HepG2 (cell line): ENCODE data around the gene IQCH. TPM values are rescaled to one million over a fixed set of nuclear protein-coding genes. Genes with fewer than 3 reads are reported as not detected.

ENCODE experiments used
- ATAC-seq: fragments of 200-7000 bp; cut with Tn5 transposase; 3 replicates; pipeline ENCODE4 v1.9.1; 2020; ENCODE audit warnings: mild to moderate bottlenecking, moderate library complexity
- BruUV-seq: library from RNA; stranded (reverse); fragments of 400-500 nt; replicated peaks from 2 replicates; lab custom pipeline; 2021; lab: Mats Ljungman, UMichigan
- CTCF ChIA-PET: fragments of 300-600 bp; formaldehyde crosslinking; extraction: SDS; loops from one replicate; lab custom pipeline; 2021; ENCODE audit warnings: low total read pairs, inconsistent platforms, low intra/inter-chr PET ratio; lab: Yijun Ruan, JAX
- POLR2A ChIA-PET: fragments of 350-600 bp; sonication (Branson Sonifier 250); formaldehyde crosslinking; loops from one replicate; lab custom pipeline; 2020; ENCODE audit warnings: antibody characterized with exemption, inconsistent platforms; lab: Yijun Ruan, JAX
- DNase-seq: peaks from one replicate; pipeline ENCODE4 v3.0.0-alpha.2; 2015; ENCODE audit warnings: low spot score
- FAIRE-seq: peaks from 3 replicates; lab custom pipeline; 2011; peaks lifted over from hg19 to GRCh38; lab: Jason Lieb, UNC
- H2AFZ ChIP-seq: one replicate; pipeline ENCODE4 v1.6.1; 2011; ENCODE audit warnings: low read length, inconsistent platforms
- H3K27ac ChIP-seq: fragments of 300-600 bp; 3 replicates; pipeline ENCODE4 v1.8.0; 2011; ENCODE audit warnings: mixed run types, mild to moderate bottlenecking, mixed read lengths, low read length, inconsistent platforms; ENCODE audit not compliant: insufficient read depth; ENCODE audit errors: extremely low read length
- H3K27me3 ChIP-seq, 2 experiments: fragments of 200-600 bp in 1 of 2; 2 replicates in 1 of 2; 3 replicates in 1 of 2; pipeline versions ENCODE4 v1.6.0 to v1.8.0; 2011; ENCODE audit warnings: low read length in 2 of 2, mild to moderate bottlenecking in 2 of 2, moderate library complexity in 2 of 2, inconsistent platforms in 1 of 2; ENCODE audit not compliant: insufficient read depth in 2 of 2, control insufficient read depth in 1 of 2
- H3K36me3 ChIP-seq, 2 experiments: fragments of 200-600 bp in 1 of 2; replicated peaks in 1 of 2; 2 replicates in 1 of 2; 3 replicates in 1 of 2; pipeline versions ENCODE4 v1.5.1 to v1.8.0; 2011; ENCODE audit warnings: low read length in 2 of 2, inconsistent platforms in 1 of 2; ENCODE audit not compliant: insufficient read depth in 2 of 2, control insufficient read depth in 1 of 2
- H3K4me1 ChIP-seq: 2 replicates; pipeline ENCODE4 v1.5.1; 2012; ENCODE audit warnings: low read length, inconsistent platforms; ENCODE audit not compliant: insufficient read depth
- H3K4me2 ChIP-seq: 2 replicates; pipeline ENCODE4 v1.6.0; 2011; ENCODE audit warnings: low read depth, low read length, inconsistent platforms
- H3K4me3 ChIP-seq, 3 experiments: fragments of 200-600 bp in 1 of 3; sonication (generic), shearing (Covaris generic) in 1 of 3; replicated peaks in 1 of 3; 2 replicates each; pipeline ENCODE4 v1.5.1; 2011 to 2016; ENCODE audit warnings: low read length in 3 of 3, inconsistent platforms in 2 of 3, low read depth in 2 of 3, mild to moderate bottlenecking in 2 of 3, control low read depth in 1 of 3, mixed read lengths in 1 of 3; ENCODE audit not compliant: insufficient read depth in 1 of 3
- H3K79me2 ChIP-seq: one replicate; pipeline ENCODE4 v1.6.1; 2011; ENCODE audit warnings: low read length, inconsistent platforms; ENCODE audit not compliant: insufficient read depth
- H3K9ac ChIP-seq: 2 replicates; pipeline ENCODE4 v1.6.0; 2011; ENCODE audit warnings: mild to moderate bottlenecking, low read depth, low read length, inconsistent platforms; ENCODE audit not compliant: insufficient read depth
- H3K9me3 ChIP-seq: 2 replicates; pipeline ENCODE4 v1.5.1; 2012; ENCODE audit warnings: mild to moderate bottlenecking, low read length
- H4K20me1 ChIP-seq: 2 replicates; pipeline ENCODE4 v1.6.0; 2011; ENCODE audit warnings: inconsistent platforms, mild to moderate bottlenecking, low read length, moderate library complexity; ENCODE audit not compliant: insufficient read depth
- ARID3A ChIP-seq: IDR thresholded peaks from 2 replicates; pipeline ENCODE4 v1.6.1; 2012; ENCODE audit warnings: low read depth, low read length, improper control_type of control experiment
- EZH2 ChIP-seq: conservative IDR thresholded peaks from 2 replicates; pipeline ENCODE4 v1.6.1; 2012; ENCODE audit warnings: mild to moderate bottlenecking, low read depth, low read length, moderate library complexity
- FOXP4 ChIP-seq: sonication (generic); formaldehyde crosslinking; IDR thresholded peaks from 2 replicates; pipeline ENCODE4 v1.4.0; 2020; ENCODE audit warnings: missing genetic modification reagents
- NBN ChIP-seq: fragments of 450-650 bp; conservative IDR thresholded peaks from 2 replicates; pipeline ENCODE4 v1.6.1; 2017
- SMAD9 ChIP-seq: sonication (generic); formaldehyde crosslinking; IDR thresholded peaks from 2 replicates; pipeline ENCODE4 v1.5.1; 2020; ENCODE audit warnings: mild to moderate bottlenecking, missing genetic modification reagents
- ZBED4 ChIP-seq: sonication (generic); formaldehyde crosslinking; IDR thresholded peaks from 2 replicates; pipeline ENCODE4 v1.4.0; 2020; ENCODE audit warnings: missing genetic modification reagents, borderline replicate concordance
- ZFP41 ChIP-seq: sonication (generic); formaldehyde crosslinking; IDR thresholded peaks from 2 replicates; pipeline ENCODE4 v1.4.0; 2020; ENCODE audit warnings: mild to moderate bottlenecking, missing genetic modification reagents, borderline replicate concordance
- ZNF263 ChIP-seq: sonication (generic); formaldehyde crosslinking; IDR thresholded peaks from 2 replicates; pipeline ENCODE4 v1.4.0; 2020; ENCODE audit warnings: missing genetic modification reagents
- ZNF552 ChIP-seq: sonication (generic); formaldehyde crosslinking; IDR thresholded peaks from 2 replicates; pipeline ENCODE4 v1.9.0; 2022; ENCODE audit warnings: missing genetic modification reagents, mild to moderate bottlenecking, borderline replicate concordance
- ZNF672 ChIP-seq: sonication (generic); formaldehyde crosslinking; IDR thresholded peaks from 2 replicates; pipeline ENCODE4 v1.8.1; 2022; ENCODE audit warnings: missing genetic modification reagents
- ZNF749 ChIP-seq: sonication (generic); formaldehyde crosslinking; IDR thresholded peaks from 2 replicates; pipeline ENCODE4 v1.8.0; 2022; ENCODE audit warnings: mild to moderate bottlenecking, missing genetic modification reagents, moderate library complexity, borderline replicate concordance
- ZNF883 ChIP-seq: sonication (generic); formaldehyde crosslinking; IDR thresholded peaks from 2 replicates; pipeline ENCODE4 v1.5.1; 2020; ENCODE audit warnings: mild to moderate bottlenecking, missing genetic modification reagents; ENCODE audit errors: not compliant biosample characterization
- ZSCAN31 ChIP-seq: sonication (generic); formaldehyde crosslinking; IDR thresholded peaks from 2 replicates; pipeline ENCODE4 v1.5.0; 2020; ENCODE audit warnings: low read depth, mild to moderate bottlenecking, missing genetic modification reagents
- WGBS: methylation state at CpG from one replicate; pipeline ENCODE4 v1.1.6; 2017; ENCODE audit warnings: low lambda C conversion rate; 5-methylcytosine and 5-hydroxymethylcytosine counted together
- in situ Hi-C: cut with HindIII; loops from 2 replicates; pipeline ENCODE4 v1.10.0; 2017; ENCODE audit warnings: low pct_unique_long_range_greater_than_20kb; ENCODE audit not compliant: extremely low pct_ligation_motif_present
- intact Hi-C: fragments of 100-400 bp; cut with micrococcal nuclease; formaldehyde crosslinking; loops from one replicate; pipeline ENCODE4 v1.10.0; 2022; ENCODE audit not compliant: unreplicated experiment
- polyA plus RNA-seq, 8 experiments: library from polyadenylated mRNA; depleted of rRNA in 3 of 8; stranded (reverse) in 7 of 8; unstranded in 1 of 8; fragments of >200 nt; fragmentation: Illumina TruSeq in 4 of 8; extraction: Trizol in 4 of 8; gene quantifications; 2 replicates each; pipeline versions ENCODE4 v1.2.1 to v1.2.3, GENCODE V29; 2011 to 2016; ENCODE audit warnings: low read depth in 4 of 8, missing spikeins in 1 of 8, mixed read lengths in 1 of 8; ENCODE audit not compliant: insufficient read depth in 1 of 8
- total RNA-seq, 5 experiments: library from RNA; depleted of rRNA; stranded (reverse); fragments of >200 nt; fragmentation: Illumina TruSeq; extraction: Trizol; gene quantifications; 2 replicates each; pipeline ENCODE4 v1.2.3, GENCODE V29; 2016; ENCODE audit warnings: low read depth in 1 of 5

The IQCH gene
- total and polyA plus RNA-seq, 2 of the 13 experiments (the other 11 are each of a cell fraction or from before 2014, with no cell fraction given) = 0.16 to 0.55 TPM

GRCh38 chr15:67524235-67524634 is 269.6 kb downstream of the IQCH start (continued):
- TF ChIP-seq ZNF263 (no peak), FOXP4 (no peak), ARID3A (no peak)

DNA sequence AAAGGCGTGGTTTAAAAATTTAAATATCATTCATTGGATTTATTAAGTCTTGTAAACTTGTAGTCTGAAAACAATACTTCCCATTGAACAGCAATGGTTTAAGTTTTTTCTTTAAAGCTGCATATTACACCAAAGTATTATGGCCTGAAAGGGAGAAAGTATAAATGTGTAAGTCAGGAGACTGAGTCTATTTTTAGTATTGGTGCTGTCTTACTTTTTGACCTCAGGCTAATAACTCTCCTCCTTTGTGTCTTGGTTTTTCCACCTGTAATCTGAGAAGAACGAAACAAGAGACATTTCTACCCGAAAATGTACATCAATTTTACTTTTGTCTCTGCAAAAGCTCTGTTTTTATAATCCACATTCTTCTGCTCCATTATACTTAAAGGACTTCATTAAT is 273.9 kb downstream of the IQCH start:
- ATAC-seq (no peak), FAIRE-seq (no peak), DNase-seq (no peak)
- no peak overlapping the region for H3K4me2 ChIP-seq
- POLR2A ChIA-PET = no interaction called here
- in situ Hi-C loops = no loop called here
- H3K9me3 ChIP-seq = no peaks in the 10 kb centered on the region
- CTCF ChIA-PET = no interaction called here
- WGBS = 94% methylated on average over 3 of the region's 3 CpGs
- TF ChIP-seq SMAD9 (CRISPR knock-in tag) (no peak), ZNF883 (CRISPR knock-in tag) (no peak), ZBED4 (CRISPR knock-in tag) (no peak), ZNF672 (CRISPR knock-in tag) (no peak), ZNF552 (CRISPR knock-in tag) (no peak), ZSCAN31 (CRISPR knock-in tag) (no peak), ZFP41 (no peak), NBN (no peak), EZH2 (no peak), ZNF749 (CRISPR knock-in tag) (no peak)
- H3K79me2 ChIP-seq = peaks cover 15% of the 10 kb centered on the region
- no TSS peak for BruUV-seq
- no peak overlapping the region for H3K9ac ChIP-seq
- H3K27me3 ChIP-seq = no peaks in the 10 kb centered on the region
- no peaks in the 10 kb centered on the region for H3K36me3 ChIP-seq
- H3K27ac ChIP-seq = no peak overlapping the region
- no peak overlapping the region for H3K4me3 ChIP-seq
- intact Hi-C loops = no loop called here
- H4K20me1 ChIP-seq = no peaks in the 10 kb centered on the region; the same call in 1 of the 2 replicates
- peaks cover 12% of the 10 kb centered on the region for H3K4me1 ChIP-seq
- no peak overlapping the region for H2AFZ ChIP-seq
